Testis (tissue), 3 donors: ENCODE results near the gene RAB11FIP3. TPM values are rescaled to one million over a fixed set of nuclear protein-coding genes. Genes with fewer than 3 reads are reported as not detected.
A peak's percentile ranks its signal among the peaks of the same experiment; 100 is the strongest.

Source experiments
- DNase-seq: peaks from one replicate; pipeline ENCODE4 v3.0.0-alpha.2; 2019
- H3K27ac ChIP-seq, 2 donors: fragments of 200-600 bp; sonication (generic); one replicate each; pipeline ENCODE4 v1.5.1; 2019
- H3K27me3 ChIP-seq: fragments of 200-600 bp; sonication (generic); one replicate; pipeline ENCODE4 v1.5.1; 2019
- H3K36me3 ChIP-seq: fragments of 200-600 bp; sonication (generic); one replicate; pipeline ENCODE4 v1.5.1; 2017; ENCODE audit warnings: low read depth; ENCODE audit errors: missing control alignments
- H3K4me1 ChIP-seq: fragments of 200-600 bp; sonication (generic); one replicate; pipeline ENCODE4 v1.5.1; 2019
- H3K4me3 ChIP-seq, 2 donors: fragments of 200-600 bp; sonication (generic); one replicate each; pipeline ENCODE4 v1.5.1; 2017 to 2019
- H3K9me3 ChIP-seq: fragments of 200-600 bp; sonication (generic); one replicate; pipeline ENCODE4 v1.5.1; 2017
- POLR2A ChIP-seq: fragments of 450-650 bp; IDR thresholded peaks from one replicate; pipeline ENCODE4 v1.6.1; 2017; ENCODE audit warnings: antibody characterized with exemption, mild to moderate bottlenecking, moderate library complexity
- WGBS, 2 donors: methylation state at CpG; one replicate each; pipeline ENCODE4 v1.1.5; 2018; 5-methylcytosine and 5-hydroxymethylcytosine counted together
- intact Hi-C: fragments of 100-400 bp; cut with DNase I; formaldehyde crosslinking; loops from one replicate; pipeline ENCODE4 v1.15.1; 2023; ENCODE audit warnings: low total_unique reads
- polyA plus RNA-seq: library from polyadenylated mRNA; stranded (reverse); fragments of 350-450 nt; fragmentation: Illumina TruSeq; extraction: RNeasy Lipid Tissue Mini Kit (QIAGEN cat#74804); gene quantifications from one replicate; pipeline ENCODE4 v1.2.3, GENCODE V29; 2014; ENCODE audit warnings: low read depth, low replicate concordance; ENCODE audit not compliant: insufficient read depth
- total RNA-seq, 2 donors: library from RNA; depleted of rRNA; stranded (reverse); fragments of >200 nt; gene quantifications; one replicate each; pipeline ENCODE4 v1.2.3, GENCODE V29; 2016
- TF ChIP-seq, protein P1 (sequence below), 3 experiments: fragments of 450-650 bp in 2 of 3; fragments of 200-600 bp in 1 of 3; sonication (generic) in 1 of 3; IDR thresholded peaks; one replicate each; pipeline ENCODE4 v1.5.1; 2016 to 2019; ENCODE audit warnings: antibody characterized with exemption in 3 of 3, mild to moderate bottlenecking in 2 of 3, moderate library complexity in 1 of 3

The RAB11FIP3 gene
- total and polyA plus RNA-seq, 3 donors from 2014 or later = 61.7 to 186 (median 166) TPM

DNA sequence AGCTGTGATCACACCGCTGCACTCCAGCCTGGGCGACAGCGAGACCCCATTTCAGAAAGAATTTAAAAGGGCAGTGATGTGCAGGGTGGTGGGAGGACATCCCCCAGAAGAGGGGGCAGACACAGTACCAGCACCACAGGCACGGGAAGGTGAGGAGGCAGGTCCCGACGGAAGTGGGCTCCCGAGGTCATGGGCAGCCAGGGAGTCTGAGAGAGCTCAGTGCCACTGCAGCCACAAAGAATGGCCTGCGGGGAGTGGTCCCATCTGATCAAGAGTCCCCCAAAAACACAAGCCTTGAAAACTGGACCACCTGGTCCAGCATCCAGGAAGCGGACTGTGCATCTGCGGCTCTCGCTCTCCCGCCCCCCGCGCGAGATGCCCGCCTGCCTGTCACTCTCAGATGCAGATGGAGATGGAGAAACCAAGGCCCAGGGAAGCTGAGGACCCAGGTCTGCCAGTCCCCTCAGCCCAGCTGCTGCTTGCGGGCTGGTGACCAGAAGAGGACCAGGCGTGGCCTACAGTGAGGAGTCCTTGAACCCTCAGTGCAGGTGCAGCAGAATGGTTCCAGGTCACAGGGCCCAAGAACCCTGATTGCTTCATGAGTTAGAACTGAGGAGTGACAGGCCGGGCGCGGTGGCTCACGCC is 97.8 kb downstream of the RAB11FIP3 start:
- Histone ChIP-seq H3K27ac (no peak overlapping the region), H3K27me3 (no peaks in the 10 kb centered on the region), H3K4me1 (peaks cover 12% of the 10 kb centered on the region), H3K9me3 (no peaks in the 10 kb centered on the region), H3K36me3 (no peaks in the 10 kb centered on the region), H3K4me3 (no peak overlapping the region)
- TF ChIP-seq POLR2A = no peak
- TF ChIP-seq, protein P1, sequence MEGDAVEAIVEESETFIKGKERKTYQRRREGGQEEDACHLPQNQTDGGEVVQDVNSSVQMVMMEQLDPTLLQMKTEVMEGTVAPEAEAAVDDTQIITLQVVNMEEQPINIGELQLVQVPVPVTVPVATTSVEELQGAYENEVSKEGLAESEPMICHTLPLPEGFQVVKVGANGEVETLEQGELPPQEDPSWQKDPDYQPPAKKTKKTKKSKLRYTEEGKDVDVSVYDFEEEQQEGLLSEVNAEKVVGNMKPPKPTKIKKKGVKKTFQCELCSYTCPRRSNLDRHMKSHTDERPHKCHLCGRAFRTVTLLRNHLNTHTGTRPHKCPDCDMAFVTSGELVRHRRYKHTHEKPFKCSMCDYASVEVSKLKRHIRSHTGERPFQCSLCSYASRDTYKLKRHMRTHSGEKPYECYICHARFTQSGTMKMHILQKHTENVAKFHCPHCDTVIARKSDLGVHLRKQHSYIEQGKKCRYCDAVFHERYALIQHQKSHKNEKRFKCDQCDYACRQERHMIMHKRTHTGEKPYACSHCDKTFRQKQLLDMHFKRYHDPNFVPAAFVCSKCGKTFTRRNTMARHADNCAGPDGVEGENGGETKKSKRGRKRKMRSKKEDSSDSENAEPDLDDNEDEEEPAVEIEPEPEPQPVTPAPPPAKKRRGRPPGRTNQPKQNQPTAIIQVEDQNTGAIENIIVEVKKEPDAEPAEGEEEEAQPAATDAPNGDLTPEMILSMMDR (IDR thresholded peaks at IDR 0.05) = no peak
- DNase-seq = no peak
- 89 to 94% methylated on average over 12 to 22 of the region's 22 CpGs for WGBS, 2 donors
- intact Hi-C loops = no loop called here

DNA sequence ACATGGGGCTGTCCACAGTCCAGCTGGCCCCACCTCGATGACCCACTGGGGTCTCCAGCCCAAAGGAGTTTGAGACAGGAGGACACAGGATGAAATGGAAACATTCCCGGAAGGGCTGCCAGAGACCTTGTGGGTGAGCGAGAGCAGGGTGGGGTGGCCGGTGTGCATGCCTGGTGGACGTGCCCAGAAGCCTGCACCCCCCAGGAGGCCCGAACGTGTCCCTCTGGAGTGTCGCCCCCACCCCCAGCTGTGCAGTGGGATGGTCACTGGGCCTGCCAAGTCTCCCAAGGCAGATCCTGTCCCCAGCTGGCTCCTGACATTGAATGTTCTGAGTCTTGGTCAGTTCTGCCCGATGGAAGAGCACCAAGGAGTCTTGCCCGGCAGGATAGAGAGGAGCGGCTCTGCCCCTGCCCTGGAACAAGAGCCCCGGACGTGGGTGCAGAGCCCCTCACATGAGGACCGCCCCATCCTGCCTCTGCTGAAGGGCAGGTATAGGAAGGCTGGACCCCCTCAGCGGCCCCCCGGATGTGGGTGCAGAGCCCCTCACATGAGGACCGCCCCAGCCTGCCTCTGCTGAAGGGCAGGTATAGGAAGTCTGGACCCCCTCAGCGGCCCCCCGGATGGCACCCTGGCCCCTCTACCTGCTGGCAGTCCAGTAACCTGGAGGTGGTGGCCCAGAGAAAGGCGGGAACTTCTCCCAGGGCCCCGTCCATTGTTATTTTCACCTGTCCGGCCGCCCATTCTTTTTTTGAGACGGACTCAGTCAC is 99.0 kb downstream of the RAB11FIP3 start:
- Histone ChIP-seq H3K27me3 (no peaks in the 10 kb centered on the region), H3K9me3 (no peaks in the 10 kb centered on the region), H3K27ac (no peak overlapping the region), H3K36me3 (no peaks in the 10 kb centered on the region), H3K4me1 (peaks cover 22% of the 10 kb centered on the region), H3K4me3 (no peak overlapping the region)
- intact Hi-C loops = no loop called here
- WGBS, 2 donors = 68 to 80% methylated on average over 8 to 24 of the region's 24 CpGs
- DNase-seq = no peak
- no peak for TF ChIP-seq POLR2A
- TF ChIP-seq, protein P1 (IDR thresholded peaks at IDR 0.05) = no peak

DNA sequence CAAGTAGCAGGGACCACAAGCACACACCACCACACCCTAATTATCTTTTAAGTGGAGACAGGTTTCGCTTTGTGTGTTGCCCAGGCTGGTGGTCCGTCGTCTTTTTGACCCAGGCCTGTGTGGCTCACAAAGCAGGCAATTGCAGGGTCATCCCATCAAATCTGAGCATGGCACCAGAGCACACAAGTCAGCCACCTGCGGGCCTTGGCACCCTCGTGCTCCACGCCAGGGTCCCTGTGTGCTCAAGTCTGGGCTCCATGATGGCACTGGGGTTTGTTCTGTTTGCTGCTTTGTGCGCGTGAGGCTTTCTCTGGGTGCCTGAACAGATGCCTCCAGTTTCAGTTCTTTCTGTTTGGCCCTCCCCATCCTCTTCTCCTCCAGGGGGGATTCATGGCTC is 99.7 kb downstream of the RAB11FIP3 start:
- TF ChIP-seq POLR2A = no peak
- TF ChIP-seq, protein P1 (IDR thresholded peaks at IDR 0.05) = no peak
- Histone ChIP-seq H3K27ac (no peak overlapping the region), H3K36me3 (no peaks in the 10 kb centered on the region), H3K4me1 (peaks cover 26% of the 10 kb centered on the region), H3K4me3 (no peak overlapping the region), H3K9me3 (no peaks in the 10 kb centered on the region), H3K27me3 (no peaks in the 10 kb centered on the region)
- WGBS, 2 donors = 90 to 93% methylated on average over 8 of the region's 8 CpGs
- intact Hi-C loops = no loop called here
- DNase-seq = no peak

DNA sequence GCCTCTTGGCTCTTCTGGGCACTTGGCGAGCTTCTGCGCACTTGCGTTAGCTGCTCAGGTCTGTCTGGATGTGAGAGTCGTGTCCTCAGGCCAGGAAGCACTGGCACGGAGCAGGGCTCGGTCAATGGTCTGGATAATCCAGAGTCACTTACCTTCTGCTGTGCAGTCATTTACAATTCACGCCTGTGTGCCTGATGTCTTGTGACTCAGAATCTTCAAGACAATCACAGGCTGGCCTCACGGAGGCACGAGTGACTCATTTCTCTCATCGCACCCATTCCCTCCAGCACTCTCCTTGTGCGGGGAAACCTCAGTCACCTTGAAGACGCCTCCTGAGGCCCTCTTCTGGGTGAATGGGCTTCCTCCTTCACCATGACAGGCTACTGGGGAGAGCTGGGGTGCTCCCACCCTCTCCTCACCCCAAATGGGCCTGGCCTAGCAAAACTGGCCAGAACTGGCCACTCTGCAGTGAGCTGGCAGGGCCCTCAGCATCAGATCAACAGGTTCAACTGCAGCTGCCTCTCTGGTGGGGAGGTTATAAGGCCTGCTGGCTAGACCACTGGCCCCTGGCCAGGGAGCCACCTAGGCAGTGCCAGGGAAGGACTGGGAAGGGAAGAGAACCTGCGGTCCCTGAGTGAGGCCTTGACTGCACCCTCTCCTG is 100.2 kb downstream of the RAB11FIP3 start:
- no peak for DNase-seq
- 70 to 81% methylated on average over 13 of the region's 13 CpGs for WGBS, 2 donors
- no peaks in the 10 kb centered on the region for H3K27me3 ChIP-seq
- intact Hi-C loops = no loop called here
- H3K36me3 ChIP-seq = no peaks in the 10 kb centered on the region
- H3K9me3 ChIP-seq = no peaks in the 10 kb centered on the region
- peak overlapping the region in 1 of 2 donors; percentile 76 for H3K4me3 ChIP-seq
- peaks cover 26% of the 10 kb centered on the region for H3K4me1 ChIP-seq
- H3K27ac ChIP-seq = peak overlapping the region in 1 of 2 donors; percentile 98
- TF ChIP-seq, protein P1 (IDR thresholded peaks at IDR 0.05) = no peak
- TF ChIP-seq POLR2A = no peak
